Neural cell (in vitro differentiated cells): ENCODE measurements around the gene STAM2.

Source experiments
- EP300 ChIP-seq: fragments of 450-650 bp; conservative IDR thresholded peaks from 2 replicates; pipeline ENCODE4 v1.6.1; 2014; ENCODE audit warnings: antibody characterized with exemption, mild to moderate bottlenecking, moderate library complexity; ENCODE audit not compliant: poor library complexity, severe bottlenecking
- EZH2 ChIP-seq: fragments of 200-600, 300-800 bp; shearing (Covaris generic), sonication (generic); IDR thresholded peaks from 2 replicates; pipeline ENCODE4 v1.6.1; 2014; ENCODE audit warnings: antibody characterized with exemption, low read length, borderline replicate concordance, mild to moderate bottlenecking; ENCODE audit not compliant: insufficient read depth, poor library complexity, severe bottlenecking
- POLR2AphosphoS5 ChIP-seq: IDR thresholded peaks from 2 replicates; pipeline ENCODE4 v1.6.1; 2012
- TF ChIP-seq, protein P1 (sequence below): fragments of 450-650 bp; IDR thresholded peaks from 2 replicates; pipeline ENCODE4 v1.5.1; 2014; ENCODE audit warnings: antibody characterized with exemption, mild to moderate bottlenecking, moderate library complexity; ENCODE audit not compliant: poor library complexity, severe bottlenecking
- TF ChIP-seq, protein P2 (sequence below): IDR thresholded peaks from 2 replicates; pipeline ENCODE4 v1.6.1; 2012; ENCODE audit warnings: borderline replicate concordance

DNA sequence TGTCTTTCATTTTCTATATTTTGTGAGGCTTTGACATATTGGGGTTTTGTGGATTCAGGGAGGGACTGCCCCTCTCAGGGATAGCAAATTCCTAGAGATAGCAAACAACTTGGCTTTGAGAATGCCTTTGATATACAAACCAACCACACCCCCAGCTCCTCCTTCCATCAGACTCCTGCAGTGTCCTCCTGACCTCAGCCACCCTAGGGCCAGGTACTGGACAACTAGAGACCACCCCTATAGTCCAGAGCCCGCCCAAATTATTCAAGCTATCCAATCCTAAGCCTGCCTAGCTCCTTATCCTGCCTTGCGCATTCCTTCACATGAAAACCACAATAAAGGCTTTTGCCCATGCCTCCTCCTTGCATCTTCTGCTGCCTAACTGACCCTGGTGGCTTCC is 22.9 kb upstream of the STAM2 start:
- TF ChIP-seq, protein P1, sequence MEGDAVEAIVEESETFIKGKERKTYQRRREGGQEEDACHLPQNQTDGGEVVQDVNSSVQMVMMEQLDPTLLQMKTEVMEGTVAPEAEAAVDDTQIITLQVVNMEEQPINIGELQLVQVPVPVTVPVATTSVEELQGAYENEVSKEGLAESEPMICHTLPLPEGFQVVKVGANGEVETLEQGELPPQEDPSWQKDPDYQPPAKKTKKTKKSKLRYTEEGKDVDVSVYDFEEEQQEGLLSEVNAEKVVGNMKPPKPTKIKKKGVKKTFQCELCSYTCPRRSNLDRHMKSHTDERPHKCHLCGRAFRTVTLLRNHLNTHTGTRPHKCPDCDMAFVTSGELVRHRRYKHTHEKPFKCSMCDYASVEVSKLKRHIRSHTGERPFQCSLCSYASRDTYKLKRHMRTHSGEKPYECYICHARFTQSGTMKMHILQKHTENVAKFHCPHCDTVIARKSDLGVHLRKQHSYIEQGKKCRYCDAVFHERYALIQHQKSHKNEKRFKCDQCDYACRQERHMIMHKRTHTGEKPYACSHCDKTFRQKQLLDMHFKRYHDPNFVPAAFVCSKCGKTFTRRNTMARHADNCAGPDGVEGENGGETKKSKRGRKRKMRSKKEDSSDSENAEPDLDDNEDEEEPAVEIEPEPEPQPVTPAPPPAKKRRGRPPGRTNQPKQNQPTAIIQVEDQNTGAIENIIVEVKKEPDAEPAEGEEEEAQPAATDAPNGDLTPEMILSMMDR = no peak
- TF ChIP-seq, protein P2, sequence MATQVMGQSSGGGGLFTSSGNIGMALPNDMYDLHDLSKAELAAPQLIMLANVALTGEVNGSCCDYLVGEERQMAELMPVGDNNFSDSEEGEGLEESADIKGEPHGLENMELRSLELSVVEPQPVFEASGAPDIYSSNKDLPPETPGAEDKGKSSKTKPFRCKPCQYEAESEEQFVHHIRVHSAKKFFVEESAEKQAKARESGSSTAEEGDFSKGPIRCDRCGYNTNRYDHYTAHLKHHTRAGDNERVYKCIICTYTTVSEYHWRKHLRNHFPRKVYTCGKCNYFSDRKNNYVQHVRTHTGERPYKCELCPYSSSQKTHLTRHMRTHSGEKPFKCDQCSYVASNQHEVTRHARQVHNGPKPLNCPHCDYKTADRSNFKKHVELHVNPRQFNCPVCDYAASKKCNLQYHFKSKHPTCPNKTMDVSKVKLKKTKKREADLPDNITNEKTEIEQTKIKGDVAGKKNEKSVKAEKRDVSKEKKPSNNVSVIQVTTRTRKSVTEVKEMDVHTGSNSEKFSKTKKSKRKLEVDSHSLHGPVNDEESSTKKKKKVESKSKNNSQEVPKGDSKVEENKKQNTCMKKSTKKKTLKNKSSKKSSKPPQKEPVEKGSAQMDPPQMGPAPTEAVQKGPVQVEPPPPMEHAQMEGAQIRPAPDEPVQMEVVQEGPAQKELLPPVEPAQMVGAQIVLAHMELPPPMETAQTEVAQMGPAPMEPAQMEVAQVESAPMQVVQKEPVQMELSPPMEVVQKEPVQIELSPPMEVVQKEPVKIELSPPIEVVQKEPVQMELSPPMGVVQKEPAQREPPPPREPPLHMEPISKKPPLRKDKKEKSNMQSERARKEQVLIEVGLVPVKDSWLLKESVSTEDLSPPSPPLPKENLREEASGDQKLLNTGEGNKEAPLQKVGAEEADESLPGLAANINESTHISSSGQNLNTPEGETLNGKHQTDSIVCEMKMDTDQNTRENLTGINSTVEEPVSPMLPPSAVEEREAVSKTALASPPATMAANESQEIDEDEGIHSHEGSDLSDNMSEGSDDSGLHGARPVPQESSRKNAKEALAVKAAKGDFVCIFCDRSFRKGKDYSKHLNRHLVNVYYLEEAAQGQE = no peak
- TF ChIP-seq EP300 = no peak
- TF ChIP-seq EZH2 = no peak
- no peak for TF ChIP-seq POLR2AphosphoS5
